DMS 273 (cell line): ENCODE data around the gene CLRN1.

Source experiments
- DNase-seq: peaks from one replicate; lab custom pipeline; 2025; ENCODE audit not compliant: unreplicated experiment; lab: John Stamatoyannopoulos, UW

CLRN1 gene

GRCh38 chr3:150925751-150926201, 46.8 kb downstream of the CLRN1 start:
- DNase-seq, result peak; percentile 92

DNA sequence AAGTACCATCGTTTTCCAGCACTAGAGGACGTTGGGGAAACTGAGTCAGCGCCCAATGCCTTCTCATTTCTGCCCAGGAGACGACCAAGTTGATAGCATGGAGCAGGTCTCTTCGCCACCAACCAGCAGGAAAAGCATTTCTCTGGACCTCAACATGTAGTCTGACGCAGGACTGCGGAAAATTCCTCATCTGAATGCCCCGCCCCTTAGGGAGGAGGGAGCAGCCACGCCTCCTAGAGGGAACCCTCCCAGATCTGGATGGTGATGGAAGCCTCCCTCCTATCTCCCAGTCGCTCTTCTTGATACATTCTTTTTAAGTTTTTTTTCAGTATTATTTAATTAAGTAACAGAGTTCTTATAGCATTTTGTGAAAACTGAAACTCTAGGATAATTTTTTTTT, 49.9 kb downstream of the CLRN1 start:
- peak; percentile 18 for DNase-seq

DNA sequence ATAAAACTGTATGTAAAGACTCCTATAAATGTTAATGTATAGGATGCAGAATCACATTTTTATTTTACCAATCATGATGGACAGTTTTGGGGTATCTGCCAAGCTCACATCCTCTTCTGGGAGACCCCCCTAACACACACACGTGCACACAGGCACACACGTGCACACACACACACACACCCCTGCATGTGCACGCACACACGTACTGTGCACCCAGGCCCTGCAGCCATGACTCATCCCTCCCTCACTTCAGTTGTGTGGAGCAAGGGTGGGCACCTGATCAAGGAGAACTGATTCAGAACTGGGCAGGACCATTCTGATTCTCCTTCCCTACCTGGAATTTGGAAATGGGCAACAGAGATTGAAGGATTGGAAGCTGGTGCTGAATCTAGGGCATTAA, 51.3 kb downstream of the CLRN1 start:
- no peak for DNase-seq

GRCh38 chr3:150920236-150920635, 52.3 kb downstream of the CLRN1 start:
- no peak for DNase-seq

- DNase-seq, result peak; percentile 25
Observed at GRCh38 chr3:150917951-150918350, 54.6 kb downstream of the CLRN1 start.

- DNase-seq, result peak; percentile 78
Observed at GRCh38 chr3:150913133-150913922, 59.2 kb downstream of the CLRN1 start.

DNA sequence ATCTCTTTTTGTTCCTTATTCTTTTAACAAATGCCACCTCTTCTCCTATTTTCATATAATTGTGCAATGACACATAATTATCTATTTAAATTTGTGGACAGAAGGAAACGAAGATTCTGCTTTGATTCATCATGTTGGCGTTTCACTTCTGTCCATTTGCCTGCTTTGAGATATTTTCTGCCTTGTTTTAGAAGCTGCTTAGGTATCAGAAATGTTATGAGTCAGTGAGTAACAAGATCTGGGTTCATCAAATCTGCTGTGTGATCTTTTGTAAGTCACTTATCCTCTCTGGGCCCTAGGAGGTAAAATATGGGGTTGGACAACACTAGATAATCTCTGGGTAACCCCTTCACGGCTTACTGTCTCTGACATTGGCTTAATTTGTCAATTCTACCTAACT, 60.0 kb downstream of the CLRN1 start:
- no peak for DNase-seq

DNA sequence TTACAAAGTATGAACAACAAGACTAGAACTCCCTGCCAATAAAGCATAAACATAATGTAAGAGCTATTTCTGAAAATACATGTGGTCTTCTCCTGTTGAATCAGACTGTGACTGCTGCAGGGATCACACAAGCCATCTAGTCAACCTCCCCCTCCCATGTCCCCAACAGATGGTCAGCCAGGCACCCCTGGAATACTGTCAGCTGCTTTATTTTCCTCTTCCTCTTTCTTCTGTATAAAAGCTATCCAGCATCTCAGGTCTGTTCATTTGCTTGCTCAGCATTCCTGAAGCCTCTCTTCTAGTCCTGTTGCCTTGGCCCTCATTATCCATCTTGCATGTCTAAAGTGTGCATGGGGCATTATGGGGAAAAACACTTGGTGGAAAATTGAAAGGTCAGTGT, 60.8 kb downstream of the CLRN1 start:
- DNase-seq, result peak; percentile 64

DNA sequence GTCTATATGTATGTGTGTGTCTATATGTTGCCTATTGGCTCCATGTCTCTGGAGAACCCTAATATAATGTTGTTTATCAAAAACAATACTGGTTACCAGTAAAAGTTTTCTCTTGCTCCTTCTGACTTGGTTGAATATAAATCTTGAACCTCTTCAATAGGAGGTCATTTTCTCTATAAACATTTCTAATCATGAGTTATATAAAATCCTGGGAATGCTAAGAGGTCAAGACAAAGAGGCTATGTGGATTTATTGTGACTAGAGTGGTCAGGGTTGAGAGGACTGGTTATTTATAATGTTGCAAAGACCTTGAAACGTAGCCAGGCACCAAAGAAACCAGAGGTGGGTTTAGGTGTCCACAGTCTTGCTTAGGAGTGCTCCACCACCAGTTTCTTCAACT, 66.1 kb downstream of the CLRN1 start:
- DNase-seq, result no peak

DNA sequence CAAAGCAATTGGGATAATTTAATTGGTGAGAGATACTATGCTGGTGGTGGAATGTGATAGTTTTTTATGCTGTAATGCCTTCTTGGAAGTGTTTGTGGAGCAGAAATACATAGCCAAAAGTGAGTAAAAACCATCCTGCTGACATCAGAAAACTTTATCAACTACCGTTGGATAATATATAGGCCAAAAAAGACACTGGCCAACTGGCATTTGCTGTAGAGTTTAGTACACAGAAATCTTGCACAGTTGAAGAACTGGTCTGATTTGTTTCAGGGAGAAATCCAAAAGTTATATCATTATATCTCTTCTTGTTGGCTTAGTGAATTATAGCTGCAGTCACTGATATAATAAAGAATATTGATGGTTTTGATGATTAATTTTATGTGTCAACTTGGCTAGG, 66.8 kb downstream of the CLRN1 start:
- no peak for DNase-seq

DNA sequence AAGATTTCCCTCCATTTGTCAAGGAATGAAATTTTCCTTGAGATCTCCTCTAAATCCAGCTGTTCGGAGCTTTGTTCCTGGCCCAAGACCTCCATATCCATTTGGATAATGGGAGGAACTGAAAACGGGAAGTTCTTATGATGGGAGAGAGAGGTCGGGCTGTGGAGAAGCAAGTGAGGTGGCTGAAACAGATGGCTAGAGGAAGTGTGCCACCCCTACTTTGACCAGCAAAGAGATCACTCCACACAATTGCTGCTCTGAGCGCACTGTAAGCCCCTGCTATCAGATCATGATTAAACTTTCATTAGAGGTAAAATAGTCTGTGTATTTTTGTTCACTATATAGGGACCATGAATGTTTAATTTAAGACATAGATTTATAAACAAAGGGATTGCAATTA, 67.2 kb downstream of the CLRN1 start, which contains the start of gene MINDY4B:
Gene MINDY4B (minus strand): TSS at position 101 of the 400 bp plus-strand sequence. CDS start 0 bp downstream, at position 101.
- DNase-seq, result no peak

GRCh38 chr3:150902988-150903387, 69.5 kb downstream of the CLRN1 start:
- no peak for DNase-seq

- DNase-seq, result no peak
Observed at GRCh38 chr3:150901793-150902192, 70.7 kb downstream of the CLRN1 start.

DNA sequence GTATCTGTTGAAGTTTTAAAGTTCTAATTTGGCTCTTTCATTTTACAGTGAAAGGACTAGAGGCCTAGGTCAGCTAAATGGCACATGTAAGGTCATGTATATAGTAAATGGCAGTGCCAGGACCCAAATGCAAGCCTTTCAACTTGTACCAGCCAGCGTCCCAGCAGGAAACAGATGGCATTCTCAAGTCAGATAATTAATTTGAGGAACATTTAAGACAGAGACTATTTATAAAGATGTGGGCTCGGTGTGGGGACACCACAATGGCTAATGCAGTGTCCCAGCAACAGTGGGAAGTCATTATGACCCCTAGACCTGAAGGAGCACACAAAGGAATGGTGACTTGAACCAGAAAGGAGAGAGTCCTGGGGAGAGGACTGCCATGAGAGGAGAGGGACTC, 73.4 kb downstream of the CLRN1 start:
- peak; percentile 63 for DNase-seq

- DNase-seq, result peak; percentile 46
Observed at GRCh38 chr3:150898046-150898754, 74.3 kb downstream of the CLRN1 start.

DNA sequence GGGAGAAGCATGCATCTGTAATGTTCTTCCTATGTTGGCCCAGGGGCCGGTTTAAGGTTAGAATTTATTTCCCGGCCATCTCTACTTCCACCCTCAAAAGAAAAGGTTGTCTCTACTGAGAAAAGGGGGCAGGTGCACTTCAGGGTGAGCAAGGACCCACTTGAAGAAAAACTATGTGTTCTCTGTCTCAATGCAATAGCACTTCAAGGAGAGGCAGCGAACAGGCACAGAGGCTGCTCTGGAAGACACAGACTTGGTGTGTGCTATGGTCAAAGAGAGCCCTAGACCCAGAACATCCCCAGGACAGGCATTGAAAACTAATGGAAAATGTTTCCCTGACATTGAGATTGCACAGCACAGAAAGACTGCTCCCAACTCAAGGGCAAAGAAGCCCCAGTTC, 74.9 kb downstream of the CLRN1 start:
- no peak for DNase-seq

DNA sequence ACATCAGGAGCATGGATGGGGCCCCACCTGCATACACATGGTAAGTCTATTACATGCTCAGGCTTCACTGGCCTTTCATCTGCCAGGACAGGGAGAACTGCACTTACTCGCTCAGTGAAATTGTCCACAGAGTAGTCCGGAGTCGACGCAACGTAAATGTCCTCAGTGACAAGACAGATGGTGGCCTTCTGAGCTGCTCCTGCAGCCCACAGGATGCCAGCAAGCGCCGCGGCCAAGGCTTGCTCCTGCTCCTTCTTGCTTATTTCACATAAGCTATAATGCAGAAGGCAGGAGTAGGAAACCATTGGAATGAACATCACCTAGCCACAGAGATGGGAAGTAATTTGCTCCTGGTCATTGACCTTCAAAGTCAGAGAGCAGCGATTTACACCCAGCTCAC, 81.7 kb downstream of the CLRN1 start:
- DNase-seq, result no peak

GRCh38 chr3:150890295-150890694, 82.2 kb downstream of the CLRN1 start:
- no peak for DNase-seq

- no peak for DNase-seq
Observed at GRCh38 chr3:150889106-150889505, 83.4 kb downstream of the CLRN1 start.

GRCh38 chr3:150887031-150887430, 85.5 kb downstream of the CLRN1 start:
- no peak for DNase-seq

DNA sequence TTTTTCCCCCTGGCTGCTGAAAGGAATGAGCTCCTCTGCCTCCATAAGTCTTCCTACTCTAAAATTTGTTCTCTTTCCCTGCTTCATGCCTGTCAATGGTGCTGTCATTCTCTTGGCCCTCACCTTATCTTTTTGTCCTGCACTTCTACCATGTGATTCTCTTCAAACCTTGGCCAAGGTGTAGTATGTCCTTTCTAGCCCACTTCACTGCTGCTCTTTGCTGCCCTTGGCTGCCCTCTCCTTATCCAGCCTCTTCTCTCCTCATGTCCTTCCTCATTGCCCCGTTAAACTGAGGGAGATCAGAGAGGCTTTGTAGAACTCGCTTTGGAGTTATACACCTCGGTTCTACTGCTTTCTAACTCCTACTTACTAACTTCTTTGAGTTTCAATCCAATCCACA, 87.0 kb downstream of the CLRN1 start:
- DNase-seq, result no peak

DNA sequence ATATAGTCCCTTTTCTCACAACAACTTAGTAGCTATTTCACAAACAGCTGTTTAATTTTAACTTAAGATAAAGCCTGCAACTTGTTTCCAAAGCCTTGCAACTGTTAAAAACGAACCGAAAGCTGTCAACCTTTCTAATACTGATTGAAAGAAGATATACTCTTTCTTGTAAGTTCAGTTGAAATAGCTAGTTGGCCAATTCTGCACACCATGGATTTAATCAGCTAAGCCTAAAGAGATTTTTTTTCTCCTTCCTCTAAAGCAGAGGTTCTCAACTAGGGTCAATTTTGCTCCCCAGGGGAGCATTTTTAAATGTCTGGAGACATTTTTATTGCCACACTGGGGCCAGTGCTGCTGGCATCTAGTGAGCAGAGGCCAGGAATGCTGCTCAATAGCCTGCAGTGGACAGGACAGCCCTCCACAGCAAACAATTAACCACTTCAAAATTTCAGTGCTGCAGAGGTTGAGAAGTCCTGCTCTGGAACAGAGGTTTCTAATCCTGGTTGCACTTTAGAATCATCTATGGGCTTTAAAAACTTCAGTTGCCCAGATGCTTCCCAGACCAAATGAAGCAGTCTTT, 93.4 kb downstream of the CLRN1 start:
- DNase-seq, result no peak
